Esophagus squamous epithelium (tissue), 5 donors: ENCODE measurements around the gene LRRC3B. TPM values are rescaled to one million over a fixed set of nuclear protein-coding genes. Genes with fewer than 3 reads are reported as not detected.

Source experiments
- DNase-seq: peaks from one replicate; lab custom pipeline; 2025; lab: John Stamatoyannopoulos, UW
- H3K27ac ChIP-seq, 4 donors: fragments of 200-600 bp; sonication (generic); one replicate each; pipeline ENCODE4 v1.5.1; 2016 to 2019; ENCODE audit warnings: mild to moderate bottlenecking in 1 of 4
- H3K27me3 ChIP-seq, 4 donors: fragments of 200-600 bp; sonication (generic); 1 replicate in 3 of 4; 2 replicates in 1 of 4; pipeline versions ENCODE4 v1.5.1 to v1.6.0; 2017 to 2021; ENCODE audit warnings: antibody characterized with exemption in 1 of 4
- H3K36me3 ChIP-seq, 3 donors: fragments of 200-600 bp; sonication (generic); one replicate each; pipeline ENCODE4 v1.5.1; 2016 to 2019
- H3K4me1 ChIP-seq, 3 donors: fragments of 200-600 bp; sonication (generic); one replicate each; pipeline ENCODE4 v1.5.1; 2017 to 2019
- H3K4me3 ChIP-seq, 4 donors: fragments of 200-600 bp; sonication (generic); 1 replicate in 3 of 4; 2 replicates in 1 of 4; pipeline ENCODE4 v1.5.1; 2016 to 2019; ENCODE audit warnings: mild to moderate bottlenecking in 2 of 4, moderate library complexity in 1 of 4
- H3K9me3 ChIP-seq, 3 donors: fragments of 200-600 bp; sonication (generic); one replicate each; pipeline ENCODE4 v1.5.1; 2016 to 2019
- POLR2A ChIP-seq, 4 donors: fragments of 450-650 bp; IDR thresholded peaks; one replicate each; pipeline ENCODE4 v1.6.1; 2017; ENCODE audit warnings: antibody characterized with exemption in 4 of 4, mild to moderate bottlenecking in 4 of 4, moderate library complexity in 3 of 4
- WGBS, 2 donors: methylation state at CpG; one replicate each; pipeline ENCODE4 v1.1.5; 2018; 5-methylcytosine and 5-hydroxymethylcytosine counted together
- intact Hi-C: fragments of 100-400 bp; cut with DNase I; formaldehyde crosslinking; loops from one replicate; pipeline ENCODE4 v1.15.0; 2022
- total RNA-seq, 4 donors: library from RNA; depleted of rRNA; stranded (reverse); fragments of >200 nt; gene quantifications; one replicate each; pipeline ENCODE4 v1.1.0, GENCODE V29; 2016
- TF ChIP-seq, protein P1 (sequence below), 6 experiments: fragments of 450-650 bp in 4 of 6; fragments of 200-600 bp in 2 of 6; sonication (generic) in 2 of 6; IDR thresholded peaks; one replicate each; pipeline ENCODE4 v1.5.1; 2016 to 2019; ENCODE audit warnings: antibody characterized with exemption in 6 of 6, mild to moderate bottlenecking in 4 of 6, moderate library complexity in 4 of 6
- donor health status: DM: yes; HTN: yes; CAD: no.

Gene LRRC3B
- total RNA-seq, 4 donors from 2014 or later: 0.57 TPM; not detected in 3

GRCh38 chr3:26750263-26750662 lies 127.7 kb downstream of the LRRC3B start:
- Histone ChIP-seq H3K27ac (no peak overlapping the region), H3K4me3 (no peak overlapping the region), H3K9me3 (no peaks in the 10 kb centered on the region), H3K4me1 (no peaks in the 10 kb centered on the region), H3K27me3 (no peaks in the 10 kb centered on the region), H3K36me3 (no peaks in the 10 kb centered on the region)
- WGBS, 2 donors: 67 to 82% methylated on average over 1 to 2 of the region's 2 CpGs
- no peak for DNase-seq
- intact Hi-C loops: no loop called here
- no peak for TF ChIP-seq POLR2A (IDR thresholded peaks at IDR 0.05)
- TF ChIP-seq, protein P1, sequence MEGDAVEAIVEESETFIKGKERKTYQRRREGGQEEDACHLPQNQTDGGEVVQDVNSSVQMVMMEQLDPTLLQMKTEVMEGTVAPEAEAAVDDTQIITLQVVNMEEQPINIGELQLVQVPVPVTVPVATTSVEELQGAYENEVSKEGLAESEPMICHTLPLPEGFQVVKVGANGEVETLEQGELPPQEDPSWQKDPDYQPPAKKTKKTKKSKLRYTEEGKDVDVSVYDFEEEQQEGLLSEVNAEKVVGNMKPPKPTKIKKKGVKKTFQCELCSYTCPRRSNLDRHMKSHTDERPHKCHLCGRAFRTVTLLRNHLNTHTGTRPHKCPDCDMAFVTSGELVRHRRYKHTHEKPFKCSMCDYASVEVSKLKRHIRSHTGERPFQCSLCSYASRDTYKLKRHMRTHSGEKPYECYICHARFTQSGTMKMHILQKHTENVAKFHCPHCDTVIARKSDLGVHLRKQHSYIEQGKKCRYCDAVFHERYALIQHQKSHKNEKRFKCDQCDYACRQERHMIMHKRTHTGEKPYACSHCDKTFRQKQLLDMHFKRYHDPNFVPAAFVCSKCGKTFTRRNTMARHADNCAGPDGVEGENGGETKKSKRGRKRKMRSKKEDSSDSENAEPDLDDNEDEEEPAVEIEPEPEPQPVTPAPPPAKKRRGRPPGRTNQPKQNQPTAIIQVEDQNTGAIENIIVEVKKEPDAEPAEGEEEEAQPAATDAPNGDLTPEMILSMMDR (IDR thresholded peaks at IDR 0.05): no peak

DNA sequence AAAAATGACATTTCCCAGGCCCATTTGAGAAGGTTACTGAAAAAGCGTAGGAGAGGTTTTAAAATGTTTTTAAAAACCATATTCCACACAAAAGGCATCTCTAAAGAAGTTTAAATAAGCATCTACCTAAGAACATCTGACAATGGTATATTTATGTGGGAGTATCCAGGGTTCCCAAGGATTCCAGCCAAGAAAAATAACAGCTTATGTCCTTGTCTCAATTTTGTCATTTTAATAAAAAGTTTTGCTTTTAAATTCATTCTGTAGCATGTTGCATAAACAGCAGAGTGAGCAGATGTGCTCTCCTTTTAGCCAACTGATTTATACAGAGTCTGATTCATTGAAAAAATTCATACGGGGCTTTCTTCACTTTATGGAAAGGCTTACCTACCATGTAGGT lies 129.9 kb downstream of the LRRC3B start:
- no peak overlapping the region for H3K27ac ChIP-seq
- H3K9me3 ChIP-seq: no peaks in the 10 kb centered on the region
- no peak for DNase-seq
- no peaks in the 10 kb centered on the region for H3K36me3 ChIP-seq
- no peaks in the 10 kb centered on the region for H3K27me3 ChIP-seq
- no peak for TF ChIP-seq POLR2A (IDR thresholded peaks at IDR 0.05)
- TF ChIP-seq, protein P1 (IDR thresholded peaks at IDR 0.05): no peak
- 54 to 60% methylated on average over 2 of the region's 2 CpGs for WGBS, 2 donors
- no peaks in the 10 kb centered on the region for H3K4me1 ChIP-seq
- H3K4me3 ChIP-seq: no peak overlapping the region
- intact Hi-C loops: no loop called here

DNA sequence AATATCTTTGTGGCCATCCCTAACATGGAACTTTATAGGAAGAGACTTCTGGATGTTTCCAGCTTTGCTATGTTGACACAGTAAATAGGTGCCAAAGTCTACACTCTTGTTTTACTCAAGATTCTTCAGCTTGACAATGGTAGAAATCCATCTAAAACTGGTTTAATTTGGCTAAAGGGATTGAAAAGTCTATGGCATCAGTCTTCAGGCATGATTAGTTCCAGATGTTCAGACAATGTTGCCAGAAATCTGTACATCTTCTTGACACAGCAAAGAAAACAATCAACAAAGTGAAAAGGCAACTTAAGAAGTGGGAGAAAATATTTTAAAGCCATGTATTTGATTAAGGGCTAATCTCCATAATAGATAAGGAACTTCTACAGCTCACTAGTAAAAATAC lies 130.5 kb downstream of the LRRC3B start:
- H3K4me1 ChIP-seq: no peaks in the 10 kb centered on the region
- DNase-seq: no peak
- no peak overlapping the region for H3K4me3 ChIP-seq
- no peak for TF ChIP-seq POLR2A (IDR thresholded peaks at IDR 0.05)
- TF ChIP-seq, protein P1 (IDR thresholded peaks at IDR 0.05): no peak
- intact Hi-C loops: no loop called here
- H3K36me3 ChIP-seq: no peaks in the 10 kb centered on the region
- H3K27me3 ChIP-seq: no peaks in the 10 kb centered on the region
- no peaks in the 10 kb centered on the region for H3K9me3 ChIP-seq
- no peak overlapping the region for H3K27ac ChIP-seq

DNA sequence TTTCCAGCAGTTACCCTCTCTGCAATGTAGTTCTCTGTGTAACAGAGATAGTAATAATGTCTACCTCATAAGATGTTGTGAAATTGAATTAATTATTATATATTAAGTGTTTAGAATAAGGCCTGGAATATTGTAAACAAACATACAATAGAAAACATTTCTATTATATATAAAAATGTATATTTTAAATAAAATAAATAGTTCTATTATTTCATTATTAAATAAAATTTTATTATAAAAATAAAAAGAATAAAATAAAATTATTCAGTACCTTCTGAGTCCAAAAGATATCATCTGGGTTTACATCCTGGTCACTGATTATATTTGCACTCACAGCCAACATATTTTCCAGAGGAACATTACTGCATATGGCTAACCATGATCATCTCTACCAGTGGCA lies 135.4 kb downstream of the LRRC3B start:
- H3K27me3 ChIP-seq: no peaks in the 10 kb centered on the region
- no peak overlapping the region for H3K27ac ChIP-seq
- DNase-seq: no peak
- no peak for TF ChIP-seq POLR2A (IDR thresholded peaks at IDR 0.05)
- TF ChIP-seq, protein P1 (IDR thresholded peaks at IDR 0.05): no peak
- intact Hi-C loops: no loop called here
- H3K4me3 ChIP-seq: no peak overlapping the region
- no peaks in the 10 kb centered on the region for H3K4me1 ChIP-seq
- H3K9me3 ChIP-seq: no peaks in the 10 kb centered on the region
- no peaks in the 10 kb centered on the region for H3K36me3 ChIP-seq
